ENCODE results near the gene FSIP1. TPM values are rescaled to one million over a fixed set of nuclear protein-coding genes. Genes with fewer than 3 reads are reported as not detected.
A peak's percentile ranks its signal among the peaks of the same experiment; 100 is the strongest.

FSIP1 gene
- total RNA-seq, 1 donor = 0.27 TPM

DNA sequence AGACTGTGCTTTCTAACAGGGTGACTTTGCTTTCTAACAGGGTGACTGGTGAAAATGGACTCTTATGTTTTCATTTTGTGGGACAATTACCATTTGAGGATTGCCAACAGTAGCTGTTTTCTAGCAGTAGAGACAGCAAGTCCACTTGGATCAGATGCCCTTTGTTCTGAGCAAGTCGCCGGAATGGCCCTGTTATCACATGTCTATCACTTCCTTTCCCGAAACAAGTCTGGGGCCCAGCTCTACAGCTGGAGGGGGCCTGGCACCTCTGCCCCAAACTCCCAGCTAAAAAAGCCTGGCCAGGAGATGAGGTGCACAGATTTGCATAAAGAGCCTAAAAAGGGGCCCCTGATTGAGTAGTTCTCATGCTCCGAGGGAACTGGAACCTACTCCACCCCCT lies 157.2 kb downstream of the FSIP1 start:
- DNase-seq (ENCODE audit: low read depth in 2 of 3, low spot score in 2 of 3) = no peak

DNA sequence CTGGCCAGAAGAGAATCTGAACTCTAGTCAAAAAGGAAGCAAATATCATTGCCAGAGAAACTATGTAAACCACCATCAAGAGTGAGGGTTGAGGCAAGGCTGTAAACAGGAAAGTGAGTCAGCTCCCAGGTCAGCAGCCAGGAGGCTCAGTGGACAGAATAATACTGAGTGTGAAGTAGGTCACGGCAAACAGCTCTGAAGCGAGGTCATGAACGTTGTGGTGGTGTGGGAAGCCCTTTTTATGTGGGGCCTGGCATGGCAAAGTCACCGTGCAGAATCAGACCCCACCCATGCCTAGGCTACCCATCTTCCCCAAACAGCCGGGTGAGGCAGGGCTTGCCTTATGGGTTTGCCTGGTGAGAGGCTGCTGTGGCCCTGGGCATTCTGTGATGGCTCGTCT lies 157.8 kb downstream of the FSIP1 start:
- DNase-seq (ENCODE audit: low read depth in 2 of 3, low spot score in 2 of 3) = peak; percentile 34 to 50 (median 43)

DNA sequence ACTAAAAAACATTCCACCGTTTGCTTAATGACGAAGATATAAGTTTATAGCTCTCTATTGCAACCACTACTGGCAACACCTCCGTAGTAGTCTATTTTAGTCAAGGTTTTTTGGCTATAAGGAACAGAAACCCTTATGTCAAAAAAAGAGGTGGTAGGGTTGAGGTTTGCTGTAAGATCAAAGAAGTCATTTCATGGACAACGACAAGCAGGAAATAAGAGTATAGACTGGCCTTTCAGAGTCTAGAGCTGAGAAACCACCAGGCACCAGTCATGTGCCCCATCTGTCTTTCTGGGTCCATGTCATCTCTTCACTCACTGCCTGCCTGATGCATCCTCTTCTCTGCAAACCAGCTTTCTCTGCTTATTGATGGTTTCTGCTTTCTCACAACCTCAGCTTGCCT lies 159.1 kb downstream of the FSIP1 start:
- no peak for DNase-seq (ENCODE audit: low read depth in 2 of 3, low spot score in 2 of 3)

DNA sequence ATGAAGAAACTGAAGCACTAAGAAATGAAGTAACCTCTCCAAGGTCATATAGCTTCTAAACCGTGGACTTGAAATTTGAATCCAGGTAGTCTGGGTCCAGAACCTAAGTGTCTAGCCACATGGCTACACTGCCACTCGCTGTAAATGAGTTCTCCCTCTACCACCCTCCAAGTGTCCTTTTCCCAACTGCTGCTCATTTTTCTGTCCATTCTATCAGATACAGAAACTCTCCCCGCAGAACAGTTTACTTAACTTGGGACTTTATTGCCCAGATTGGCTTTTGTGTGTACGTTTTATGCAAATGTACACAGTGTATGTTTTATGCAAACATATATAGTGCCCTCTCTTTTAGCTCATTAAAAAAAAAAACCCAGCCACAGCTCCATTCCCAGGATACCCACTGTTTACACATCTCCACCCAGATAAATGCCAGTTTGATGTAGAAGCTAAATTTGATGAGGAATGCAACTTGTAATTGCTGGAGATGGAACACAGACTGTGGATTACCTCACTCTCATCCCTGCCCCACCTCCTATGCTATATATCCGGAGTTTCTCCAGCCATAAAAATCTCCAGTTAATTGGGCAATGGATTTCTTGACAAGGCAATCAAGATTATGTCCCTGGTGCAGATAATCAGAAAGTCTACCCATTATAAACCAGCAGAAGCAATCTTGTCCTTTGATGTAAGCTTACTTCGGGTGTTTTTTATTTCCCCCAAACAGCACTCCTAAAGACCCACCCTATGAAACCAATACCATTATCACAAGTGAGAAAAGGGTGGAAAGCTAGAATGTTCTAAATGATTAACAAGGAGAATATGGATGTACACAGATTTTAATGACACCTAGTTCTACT lies 159.8 kb downstream of the FSIP1 start:
- no peak for DNase-seq (ENCODE audit: low read depth in 2 of 3, low spot score in 2 of 3)

DNA sequence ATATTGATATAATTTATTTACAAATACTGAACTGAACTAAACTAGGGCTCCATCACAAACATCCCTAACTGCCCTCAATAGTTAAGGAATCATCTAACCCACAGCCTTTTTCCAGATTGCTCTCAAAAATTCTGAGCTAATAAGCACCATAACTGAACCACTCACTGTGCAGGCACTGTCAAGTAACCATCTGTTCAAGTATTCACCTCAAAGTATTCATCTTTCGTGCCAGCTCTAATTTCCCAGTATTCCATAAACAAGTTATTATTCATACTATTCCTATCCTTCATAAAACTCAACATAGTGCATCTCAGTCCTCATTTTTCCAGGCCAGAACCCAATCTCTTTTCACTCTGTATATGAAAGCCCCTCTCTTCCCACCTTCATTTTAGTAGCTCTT lies 160.7 kb downstream of the FSIP1 start:
- no peak for DNase-seq (ENCODE audit: low read depth in 2 of 3, low spot score in 2 of 3)

DNA sequence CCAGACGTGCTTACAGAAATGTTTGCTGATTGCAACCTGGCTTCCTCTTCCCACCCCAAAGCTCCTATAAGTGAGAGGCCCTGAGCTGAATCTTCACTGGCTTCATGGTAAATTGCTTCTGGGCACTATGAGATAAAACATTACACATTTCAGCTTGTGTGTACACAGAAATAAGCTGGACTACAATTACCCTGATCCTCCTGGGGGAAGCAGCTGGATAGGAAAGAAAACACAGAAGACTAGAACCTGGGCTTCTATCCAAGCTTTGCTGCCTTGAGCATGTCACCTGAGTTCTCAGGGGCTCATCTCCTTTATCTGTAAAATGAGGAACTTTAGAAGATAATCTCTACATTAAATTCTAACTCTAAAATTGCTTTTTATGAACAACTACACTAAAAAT lies 161.4 kb downstream of the FSIP1 start:
- DNase-seq (ENCODE audit: low read depth in 2 of 3, low spot score in 2 of 3) = no peak

DNA sequence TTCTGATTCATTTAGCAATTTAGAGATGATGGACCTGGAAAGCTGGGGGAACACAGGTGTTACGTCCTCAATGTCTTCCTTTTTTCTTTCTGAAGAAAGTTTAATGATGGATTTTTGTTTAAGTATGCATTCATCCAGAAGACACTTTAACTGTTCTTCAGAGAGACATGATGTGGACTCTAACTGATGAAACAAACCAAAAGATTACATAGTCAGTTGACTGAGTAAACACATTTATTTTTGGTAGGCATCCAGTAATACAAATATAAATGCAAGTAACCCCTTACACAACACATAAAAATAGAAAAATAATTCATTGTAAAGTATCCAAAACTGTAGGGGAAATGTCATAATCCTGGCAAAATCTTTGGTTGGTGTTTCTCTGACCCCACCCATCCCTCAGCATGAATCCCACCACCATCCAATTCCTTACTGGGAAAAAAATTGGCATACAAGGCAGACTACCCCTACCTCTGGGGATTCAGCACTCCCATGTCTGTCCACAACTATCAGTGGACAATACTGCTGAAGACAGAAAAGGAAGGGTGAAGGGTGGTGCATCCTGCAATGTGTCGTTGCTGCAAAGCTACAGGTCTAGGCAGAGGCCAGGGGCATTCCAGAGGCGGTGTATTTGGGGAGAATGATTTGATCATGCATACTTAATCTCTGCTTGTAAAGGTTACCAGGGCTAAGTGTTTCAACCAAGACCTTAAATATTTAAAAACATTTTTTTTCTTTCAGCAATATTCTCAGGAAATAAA lies 164.4 kb downstream of the FSIP1 start:
- DNase-seq (ENCODE audit: low read depth in 2 of 3, low spot score in 2 of 3) = no peak

DNA sequence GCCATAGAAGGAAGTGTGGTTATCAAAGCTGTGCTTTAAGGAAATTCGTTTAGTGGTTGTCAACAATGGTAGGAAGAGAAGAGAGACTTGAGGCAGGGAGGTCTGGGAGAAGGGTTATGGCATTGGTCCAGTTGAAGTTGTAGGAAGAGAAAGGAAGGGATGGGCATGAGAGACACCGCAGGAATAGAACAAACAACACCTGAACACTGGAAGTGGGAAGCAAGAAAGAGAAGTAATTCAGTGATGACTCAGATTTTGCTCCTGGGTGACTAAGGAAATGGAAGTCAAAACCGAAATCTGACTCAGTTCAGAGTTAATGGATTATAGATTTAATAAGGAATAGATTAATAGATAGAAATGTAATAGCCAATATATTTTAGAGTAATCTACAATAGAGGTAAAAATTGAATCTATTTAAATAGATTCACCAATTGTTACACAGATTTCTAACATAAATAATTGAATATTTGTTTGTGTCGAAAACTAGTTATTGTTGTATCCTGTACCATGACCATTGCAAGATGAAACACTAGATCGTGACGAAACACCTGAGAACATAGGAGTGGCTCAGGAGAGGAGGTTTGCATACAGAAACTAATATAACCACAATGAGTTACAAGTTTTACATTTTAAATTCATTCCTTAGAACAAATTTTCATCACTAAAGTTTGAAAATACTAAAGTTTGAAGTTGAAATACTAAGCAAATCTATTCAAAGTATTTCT lies 165.7 kb downstream of the FSIP1 start:
- no peak for DNase-seq (ENCODE audit: low read depth in 2 of 3, low spot score in 2 of 3)

DNA sequence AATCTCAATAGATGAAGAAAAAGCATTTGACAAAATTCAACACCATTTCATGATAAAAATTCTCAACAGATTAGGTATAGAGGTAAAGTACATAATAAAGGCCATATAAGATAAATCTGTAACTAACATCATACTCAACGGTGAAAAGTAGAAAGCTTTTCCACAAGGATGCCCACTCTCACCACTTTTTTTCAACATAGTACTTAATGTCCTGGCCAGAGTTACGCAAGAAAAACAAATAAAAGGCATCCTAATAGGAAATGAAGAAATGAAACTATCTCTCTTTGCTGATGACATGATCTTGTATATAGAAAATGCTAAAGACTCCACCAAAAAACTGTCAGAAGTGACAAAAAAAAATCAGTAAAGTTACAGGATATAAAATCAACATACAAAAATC lies 168.8 kb downstream of the FSIP1 start:
- DNase-seq (ENCODE audit: low read depth in 2 of 3, low spot score in 2 of 3) = no peak

DNA sequence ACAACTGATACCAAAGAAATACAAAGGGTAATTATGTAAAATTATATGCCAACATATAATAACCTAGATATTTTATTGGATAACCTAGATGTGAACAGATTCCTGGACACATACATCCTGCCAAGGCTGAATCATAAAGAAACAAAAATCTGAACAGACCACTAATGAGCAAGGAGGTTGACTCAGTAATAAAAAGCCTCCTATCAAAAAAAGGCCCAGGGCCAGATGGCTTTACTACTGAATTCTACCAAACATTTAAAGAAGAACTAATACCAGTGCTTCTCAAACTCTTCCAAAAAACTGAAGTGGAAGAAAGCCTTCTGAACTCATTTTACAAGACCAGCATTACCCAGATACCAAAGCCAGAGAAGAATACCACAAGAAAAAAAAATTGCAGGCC lies 169.4 kb downstream of the FSIP1 start:
- DNase-seq (ENCODE audit: low read depth in 2 of 3, low spot score in 2 of 3) = no peak

DNA sequence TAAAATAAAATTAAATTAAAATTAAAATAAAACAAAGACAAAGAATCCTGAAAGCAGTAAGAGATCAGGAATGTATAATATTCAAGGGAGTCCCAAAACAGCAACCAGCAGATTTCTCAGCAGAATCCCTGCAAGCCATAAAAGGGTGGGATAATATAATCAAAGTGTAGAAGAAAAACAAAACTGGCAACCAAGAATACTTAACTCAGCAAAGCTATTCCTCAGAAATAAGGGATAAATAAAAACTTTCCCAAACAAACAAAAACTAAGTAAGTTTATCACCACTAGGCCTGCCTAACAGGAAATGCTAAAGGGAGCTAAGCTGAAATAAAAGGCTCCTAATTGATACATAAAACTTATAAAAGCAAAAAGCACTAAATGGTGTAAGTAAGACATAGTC lies 172.0 kb downstream of the FSIP1 start:
- DNase-seq (ENCODE audit: low read depth in 2 of 3, low spot score in 2 of 3) = no peak

DNA sequence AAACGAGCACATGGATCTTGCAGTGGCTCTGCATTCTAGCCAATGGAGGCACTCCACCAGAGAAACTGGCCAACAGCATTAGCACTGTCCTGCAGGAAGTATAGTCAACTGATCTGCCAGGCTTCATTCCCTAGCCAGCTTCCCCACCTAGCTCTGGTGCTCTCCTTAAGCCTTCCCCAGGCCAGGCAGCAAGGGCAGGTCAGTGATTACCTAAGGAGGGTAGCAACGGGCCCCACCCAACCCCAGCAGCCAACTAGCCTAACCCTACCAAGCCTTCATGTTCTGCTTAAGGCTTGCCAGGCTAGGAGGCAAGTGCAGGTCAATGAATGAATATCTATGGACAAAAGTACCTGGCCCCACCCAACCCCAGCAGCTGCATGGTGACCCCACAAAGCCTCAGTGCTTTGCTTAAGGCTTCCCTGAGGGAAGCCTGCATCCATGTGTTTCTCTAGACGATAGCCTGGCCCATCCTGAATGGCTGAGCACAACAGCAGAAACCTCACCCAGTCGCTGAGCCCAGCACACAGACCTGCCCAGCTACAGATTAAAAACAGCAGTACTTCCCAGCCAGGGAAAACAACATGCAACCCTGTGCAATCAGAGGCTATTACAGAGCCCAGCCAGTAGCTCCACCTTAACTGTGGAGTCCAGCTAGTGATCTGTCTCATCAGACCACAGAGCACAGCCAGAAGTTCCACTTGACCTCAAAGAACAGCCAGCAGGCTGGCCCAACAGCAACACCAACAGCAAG lies 173.3 kb downstream of the FSIP1 start:
- no peak for DNase-seq (ENCODE audit: low read depth in 2 of 3, low spot score in 2 of 3)

DNA sequence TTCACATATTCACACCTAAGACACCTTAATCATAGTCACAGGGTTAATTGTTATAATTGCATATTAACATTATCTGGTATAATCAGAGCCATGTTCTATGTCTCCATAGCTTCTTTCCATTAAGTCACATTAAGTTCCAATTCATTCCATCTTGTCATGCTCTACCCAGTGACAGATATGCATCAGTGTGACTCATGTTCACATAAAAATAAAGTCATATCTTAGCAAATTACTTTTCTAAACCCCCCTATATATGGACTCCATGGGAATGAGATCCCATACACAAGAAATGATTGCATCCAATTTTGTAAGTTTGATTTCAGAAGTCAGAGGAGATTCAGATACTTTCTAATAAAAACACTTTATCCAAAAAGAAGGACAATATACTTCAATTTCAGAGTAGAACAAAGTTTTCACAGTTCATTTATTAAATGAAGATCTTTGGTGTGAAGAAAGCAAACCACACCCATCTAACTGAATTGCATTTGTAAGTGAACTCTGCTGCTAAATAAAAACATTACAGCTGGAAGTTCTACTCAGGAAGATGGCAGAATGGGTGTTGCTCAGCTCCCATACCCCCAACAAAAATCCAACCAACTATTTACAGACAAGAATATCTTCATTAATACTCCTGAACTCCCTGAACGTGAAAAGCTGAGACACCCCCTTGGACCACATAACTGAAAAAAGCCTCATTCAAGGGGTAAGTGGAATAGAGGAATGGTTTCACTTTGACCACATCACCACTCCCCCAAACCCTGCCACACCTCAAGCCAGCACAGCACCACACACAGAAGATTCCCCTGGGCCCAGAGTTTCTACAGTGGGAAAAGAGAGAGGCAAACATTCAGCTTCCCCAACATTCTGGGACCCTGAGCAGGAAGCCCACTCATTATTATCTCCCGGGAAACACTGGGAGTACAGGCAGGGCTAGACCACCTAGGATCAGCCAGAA lies 174.2 kb downstream of the FSIP1 start:
- no peak for DNase-seq (ENCODE audit: low read depth in 2 of 3, low spot score in 2 of 3)

DNA sequence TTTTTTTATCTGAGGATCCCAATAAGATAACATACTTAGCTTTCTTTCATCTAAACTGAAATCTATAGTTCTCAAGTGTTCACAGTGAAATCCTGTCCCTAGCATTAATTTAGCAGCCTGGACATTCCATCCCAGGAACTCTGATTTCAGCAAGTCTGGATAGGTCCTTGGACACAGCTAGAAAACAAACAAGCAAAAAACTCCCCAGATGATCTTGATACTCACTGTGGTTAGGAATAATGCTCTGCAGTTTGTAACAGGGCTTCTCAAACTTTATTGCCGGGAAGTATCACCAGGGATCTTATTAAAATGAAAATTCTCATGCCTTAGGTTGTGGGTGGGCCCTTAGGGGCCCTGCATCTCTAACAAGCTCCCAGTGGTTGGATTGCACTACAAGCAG lies 177.5 kb downstream of the FSIP1 start:
- no peak for DNase-seq (ENCODE audit: low read depth in 2 of 3, low spot score in 2 of 3)

DNA sequence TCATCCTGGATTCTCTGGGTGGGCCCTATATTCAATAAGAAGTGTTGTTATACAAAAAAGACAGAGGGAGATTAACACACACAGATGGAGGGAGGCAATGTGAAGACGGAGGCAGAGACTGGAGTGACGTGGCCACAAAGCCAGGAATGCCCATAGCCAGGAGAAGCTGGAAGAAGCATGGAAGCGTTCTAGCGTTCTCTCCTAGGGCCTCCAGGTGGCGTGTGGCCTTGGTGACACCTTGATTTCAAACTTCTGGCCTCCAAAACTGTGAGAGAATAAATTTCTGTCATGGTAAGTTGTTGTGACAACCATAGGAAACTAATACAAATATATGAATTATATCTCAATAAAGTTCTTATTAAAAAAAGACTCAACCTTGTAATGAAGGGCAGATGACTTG lies 180.5 kb downstream of the FSIP1 start:
- no peak for DNase-seq (ENCODE audit: low read depth in 2 of 3, low spot score in 2 of 3)

DNA sequence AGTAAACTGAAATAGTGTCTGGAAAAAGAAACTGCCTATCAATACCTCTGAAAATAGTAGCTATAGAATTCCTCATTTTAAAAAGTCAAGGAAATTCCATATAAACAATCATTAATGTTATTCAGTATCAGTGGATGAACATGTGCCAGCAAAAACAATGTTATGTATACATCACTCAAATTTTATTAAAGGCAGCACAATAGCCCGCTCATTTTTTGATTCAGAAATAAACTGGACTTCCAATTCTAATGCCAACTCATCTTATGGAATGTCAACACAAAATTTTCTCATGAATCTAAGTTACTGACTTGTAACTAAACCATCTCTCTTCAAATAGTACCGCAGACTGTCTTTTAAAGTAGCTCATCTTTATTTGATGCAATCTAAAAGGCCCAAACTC lies 182.8 kb downstream of the FSIP1 start:
- no peak for DNase-seq (ENCODE audit: low read depth in 2 of 3, low spot score in 2 of 3)

DNA sequence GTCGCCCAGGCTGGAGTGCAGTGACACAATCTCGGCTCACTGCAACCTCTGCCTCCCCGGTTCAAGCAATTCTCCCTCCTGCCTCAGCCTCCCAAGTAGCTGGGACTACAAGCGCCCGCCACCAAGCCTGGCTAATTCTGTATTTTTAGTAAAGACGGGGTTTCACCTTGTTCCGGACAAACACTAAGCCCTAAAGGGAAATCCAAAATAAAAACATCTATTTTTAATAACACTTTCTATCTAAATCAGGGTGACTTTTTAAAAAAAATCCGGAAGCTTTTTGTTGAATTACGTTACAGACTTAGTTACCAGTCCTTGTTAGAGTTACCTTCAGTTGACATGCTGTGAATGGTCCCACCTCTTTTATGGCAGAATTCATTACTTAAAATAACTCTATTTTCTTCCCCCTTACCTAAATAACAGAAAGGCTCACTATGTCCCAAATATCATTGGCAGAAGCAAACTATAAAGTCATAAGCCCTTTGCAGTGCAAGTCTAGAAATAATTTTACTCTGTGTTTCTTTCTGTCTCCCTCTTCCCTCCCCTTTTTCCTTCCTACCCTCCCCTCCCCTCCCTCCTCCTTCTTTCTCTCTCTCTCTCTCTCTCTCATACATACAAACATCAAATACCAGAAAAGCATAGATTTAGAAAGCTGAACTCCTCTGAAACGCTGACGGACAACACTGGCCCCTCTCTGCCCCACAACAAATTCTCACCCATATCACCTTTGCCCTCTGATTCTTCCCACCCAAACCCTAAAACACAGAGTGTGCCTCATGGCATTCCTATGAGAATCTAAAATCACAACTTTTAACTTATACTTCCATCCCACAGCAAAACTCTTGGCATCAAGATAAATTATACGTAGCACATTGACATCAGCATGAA lies 183.4 kb downstream of the FSIP1 start:
- DNase-seq (ENCODE audit: low read depth in 2 of 3, low spot score in 2 of 3) = no peak

DNA sequence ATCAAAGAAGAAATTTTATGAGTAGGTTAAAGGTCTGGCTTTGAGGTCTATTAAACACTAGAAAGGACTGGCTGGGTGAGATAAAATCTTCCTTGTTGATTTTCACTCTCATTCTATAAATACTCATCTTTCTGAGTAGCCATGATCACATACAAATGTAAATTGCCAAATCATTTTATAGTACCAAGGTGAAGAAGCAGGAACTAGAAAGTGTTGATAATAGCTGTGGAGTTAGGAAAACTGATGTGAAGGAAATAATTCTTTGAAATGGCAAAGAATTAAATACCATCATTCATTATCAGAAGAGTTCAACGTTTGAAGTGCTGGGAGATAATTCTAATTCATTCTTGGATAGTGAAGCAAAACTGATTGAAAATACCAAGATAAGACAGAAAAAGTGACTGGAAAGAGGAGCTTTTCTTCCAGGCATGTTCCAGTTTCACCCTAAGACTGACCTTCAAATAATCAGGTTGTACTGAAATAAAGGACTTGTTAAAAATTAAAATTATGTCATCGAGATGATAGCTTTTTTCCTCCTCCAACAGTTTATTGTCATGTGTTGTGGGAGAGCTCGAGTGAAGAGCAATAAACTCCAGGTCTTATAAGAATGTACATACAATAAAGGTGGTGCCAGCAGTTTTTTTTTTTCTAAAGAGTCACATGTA lies 184.3 kb downstream of the FSIP1 start:
- no peak for DNase-seq (ENCODE audit: low read depth in 2 of 3, low spot score in 2 of 3)

All from hematopoietic multipotent progenitor cell (in vitro differentiated cells).